Measurements from ENCODE around the gene CDC42BPG.

Gene CDC42BPG

GRCh38 chr11:64864473-64865285, 20.2 kb upstream of the CDC42BPG start:
- DNase-seq (ENCODE audit: low spot score), result no peak

- no peak for DNase-seq (ENCODE audit: low spot score)
These were observed 19.7 kb upstream of the CDC42BPG start for GRCh38 chr11:64864135-64864472.

DNA sequence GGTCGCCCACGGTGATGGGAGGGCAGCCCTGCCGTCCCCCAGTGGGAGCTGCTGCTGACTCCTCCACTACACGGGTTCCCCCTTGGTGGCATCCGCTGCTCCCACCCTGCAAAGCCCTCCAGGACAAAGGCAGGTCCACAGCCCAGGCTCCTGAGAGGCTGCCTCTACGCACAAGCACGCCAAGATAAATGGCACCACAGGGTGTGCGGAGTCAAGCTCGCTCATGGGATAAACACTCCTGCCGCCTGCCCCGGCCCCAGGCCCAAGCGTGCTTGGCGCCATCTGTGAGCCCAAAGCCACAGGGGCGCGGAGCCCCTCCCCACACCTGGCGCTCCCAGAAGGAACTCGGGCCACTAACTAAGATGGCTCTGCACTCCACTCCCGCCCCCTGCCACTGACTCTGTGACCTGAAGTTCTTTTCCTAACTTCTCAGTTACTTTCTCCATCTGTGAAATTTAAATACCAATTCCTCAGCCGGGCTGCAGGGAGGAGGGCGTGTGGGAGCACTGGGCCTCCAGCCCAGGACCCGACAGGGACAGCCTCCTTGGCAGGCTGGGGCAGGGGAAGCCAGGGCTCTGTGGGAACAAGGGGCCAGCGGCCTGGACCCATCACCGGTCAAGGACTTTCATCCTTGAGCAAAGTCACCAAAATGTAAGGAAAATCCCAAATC, 19.1 kb upstream of the CDC42BPG start:
- no peak for DNase-seq (ENCODE audit: low spot score)

GRCh38 chr11:64862987-64863390, 18.5 kb upstream of the CDC42BPG start:
- DNase-seq (ENCODE audit: low spot score), result no peak

GRCh38 chr11:64861227-64861975, 16.9 kb upstream of the CDC42BPG start:
- DNase-seq (ENCODE audit: low spot score), result no peak

- no peak for DNase-seq (ENCODE audit: low spot score)
These were observed 15.3 kb upstream of the CDC42BPG start for GRCh38 chr11:64859542-64860414.

GRCh38 chr11:64858467-64859263, 14.2 kb upstream of the CDC42BPG start:
- DNase-seq (ENCODE audit: low spot score), result no peak

DNA sequence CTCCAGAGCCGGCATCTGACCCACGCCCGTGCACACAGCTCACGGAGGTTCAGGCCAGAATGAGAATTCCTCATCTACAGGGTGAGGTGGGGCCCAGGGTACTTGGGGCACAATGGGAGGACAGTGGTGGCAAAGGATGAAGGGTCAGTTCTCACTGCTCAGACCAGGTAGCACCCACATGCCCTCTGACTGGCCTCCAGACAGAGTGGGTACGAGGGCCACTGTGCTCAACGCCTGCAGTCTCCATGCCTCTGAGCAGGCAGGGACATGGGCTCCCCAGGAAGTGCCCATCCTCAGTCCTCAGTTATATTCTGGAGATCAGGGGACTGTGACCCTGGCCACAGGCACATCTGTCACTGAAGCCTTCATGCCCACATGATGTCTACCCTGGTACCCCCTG, 13.0 kb upstream of the CDC42BPG start:
- DNase-seq (ENCODE audit: low spot score), result no peak

DNA sequence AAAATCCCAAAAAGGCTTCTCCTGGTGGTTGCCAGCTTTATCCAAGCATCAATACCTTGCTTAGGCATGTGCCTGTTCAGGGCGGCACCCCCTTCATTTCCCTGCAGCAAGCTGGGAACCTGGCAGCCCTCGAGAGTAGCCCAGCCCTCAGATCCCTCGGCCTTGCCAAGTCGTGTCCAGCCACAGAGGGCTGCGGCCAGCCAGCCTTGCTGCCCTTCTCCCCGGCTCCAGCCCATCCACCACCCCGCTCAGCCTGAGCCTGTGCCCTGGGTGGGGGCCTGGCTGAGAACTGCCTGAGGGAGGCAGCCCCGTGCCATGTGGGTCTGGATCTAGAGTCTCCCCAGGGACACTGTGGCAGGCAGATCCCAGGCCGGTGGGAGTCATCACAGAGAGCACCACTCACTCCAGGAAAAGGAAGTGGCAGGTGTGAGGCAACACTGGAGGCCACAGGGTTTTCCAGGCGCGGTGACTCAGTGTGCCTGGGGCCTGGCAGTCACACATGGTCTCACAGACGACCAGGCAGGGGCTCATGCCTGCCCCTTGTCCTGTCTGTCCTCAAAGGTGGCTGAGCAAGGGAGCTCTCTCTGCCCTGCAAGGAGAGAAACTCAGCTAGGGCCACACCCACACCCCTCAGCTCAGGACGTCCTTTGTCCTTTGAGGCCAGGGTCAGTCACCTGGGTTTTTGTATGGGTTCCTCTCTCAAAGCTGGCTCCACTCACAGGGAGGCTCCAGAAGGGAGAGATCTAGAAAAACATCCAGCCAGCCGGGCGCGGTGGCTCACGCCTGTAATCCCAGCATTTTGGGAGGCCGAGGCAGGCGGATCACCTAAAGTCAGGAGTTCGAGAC, 12.2 kb upstream of the CDC42BPG start:
- no peak for DNase-seq (ENCODE audit: low spot score)

GRCh38 chr11:64855596-64856304, 11.3 kb upstream of the CDC42BPG start:
- no peak for DNase-seq (ENCODE audit: low spot score)

DNA sequence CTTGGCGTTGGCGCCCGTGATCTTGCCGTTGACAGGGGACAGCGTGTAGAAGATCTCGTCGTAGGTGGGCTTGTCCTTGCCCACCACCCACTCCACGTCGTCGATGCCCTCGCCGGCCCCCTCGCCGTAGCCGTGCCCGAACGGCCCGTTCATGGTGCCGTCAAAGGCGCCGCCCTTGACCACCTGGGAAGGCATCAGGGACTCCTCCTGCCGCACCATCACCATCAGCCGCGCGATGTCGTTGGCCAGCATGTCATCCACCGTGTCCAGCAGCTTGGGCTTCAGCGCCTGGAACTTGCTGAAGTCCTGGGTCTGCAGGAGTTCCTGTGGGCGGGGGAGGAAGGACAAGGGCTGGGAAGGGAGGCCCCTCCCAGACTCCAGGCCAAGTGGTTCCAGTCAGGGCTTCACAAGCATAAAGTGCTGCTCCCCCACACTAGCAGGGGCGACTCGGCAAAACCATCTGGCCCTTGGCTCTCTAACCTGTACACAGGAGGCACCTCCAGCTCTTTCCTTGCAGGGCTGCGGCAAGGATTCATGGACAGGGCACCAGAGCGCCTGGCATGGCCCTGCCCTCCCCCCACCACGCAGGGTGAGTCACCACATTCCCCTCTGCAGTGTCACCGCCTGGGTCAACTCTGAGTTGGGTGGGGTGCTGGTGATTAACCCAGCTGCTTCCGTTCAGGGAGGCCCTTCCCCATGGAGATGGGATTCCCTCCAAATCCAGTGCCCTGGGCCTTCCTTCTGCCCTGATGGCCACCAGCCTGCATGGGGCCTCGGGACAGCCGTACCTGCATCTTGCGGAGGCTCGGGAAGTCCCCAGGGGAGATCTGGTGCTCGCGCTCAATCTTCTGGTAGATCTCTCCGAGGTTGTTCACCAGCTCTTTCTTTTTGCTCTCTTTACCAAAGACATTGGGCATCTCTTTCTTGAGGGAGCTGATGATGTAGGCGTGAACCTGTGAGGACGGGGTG, 10.4 kb upstream of the CDC42BPG start:
- DNase-seq (ENCODE audit: low spot score), result no peak

DNA sequence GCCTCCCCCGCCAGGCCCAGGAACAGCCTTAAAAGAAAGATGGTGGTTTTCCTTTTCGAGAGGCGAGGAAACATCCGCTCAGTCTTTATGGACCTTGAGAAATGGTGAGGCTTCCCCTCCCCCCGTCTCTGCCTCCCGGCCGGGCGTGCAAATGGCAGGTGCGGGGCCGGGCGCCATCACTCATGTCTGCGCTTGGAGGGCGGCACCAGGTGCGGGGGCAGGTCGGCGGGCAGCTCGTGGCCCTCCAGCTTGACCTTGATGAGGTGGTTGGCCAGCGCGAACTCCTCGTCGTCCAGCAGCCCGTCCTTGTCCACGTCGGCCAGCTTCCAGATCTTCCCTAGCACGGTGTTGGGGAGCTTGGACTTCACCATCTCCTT, 9.7 kb upstream of the CDC42BPG start:
- DNase-seq (ENCODE audit: low spot score), result no peak

GRCh38 chr11:64853709-64854108, 9.3 kb upstream of the CDC42BPG start:
- DNase-seq (ENCODE audit: low spot score), result no peak

DNA sequence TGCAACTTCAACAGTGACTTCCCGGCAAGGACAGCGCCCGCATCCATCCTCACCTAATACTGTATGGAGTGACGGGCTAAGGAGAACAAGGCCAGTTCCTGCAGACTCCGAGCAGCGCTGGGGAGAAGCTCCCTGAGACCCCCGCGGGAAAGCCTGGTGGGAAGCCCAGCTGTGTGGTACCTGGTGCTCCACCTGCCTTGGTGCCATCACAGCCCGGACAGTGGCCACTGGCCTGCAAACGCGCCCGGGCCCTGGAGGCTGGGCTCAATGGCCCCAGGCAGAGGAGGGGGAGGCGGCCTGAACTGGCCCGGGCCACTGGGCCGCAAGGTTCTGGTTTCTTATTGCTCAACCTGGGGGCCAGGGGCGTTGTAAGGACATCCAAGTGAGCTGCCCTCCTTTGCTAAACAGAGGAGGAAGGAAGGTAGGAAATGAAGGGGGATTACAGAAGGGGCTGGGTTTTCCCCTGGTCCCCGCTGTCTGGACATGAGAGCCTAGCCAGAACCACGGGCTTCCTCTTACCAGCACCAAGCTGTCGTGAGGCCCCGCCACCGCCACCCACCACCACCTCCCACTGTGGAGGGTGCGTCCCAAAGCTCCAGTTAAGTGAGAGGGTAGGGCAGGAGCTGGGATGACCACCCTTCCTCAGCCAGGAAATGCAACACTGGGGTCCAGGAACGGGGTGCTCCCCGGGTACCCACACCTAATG, 8.5 kb upstream of the CDC42BPG start:
- DNase-seq (ENCODE audit: low spot score), result no peak

GRCh38 chr11:64851831-64852351, 7.4 kb upstream of the CDC42BPG start:
- no peak for DNase-seq (ENCODE audit: low spot score)

DNA sequence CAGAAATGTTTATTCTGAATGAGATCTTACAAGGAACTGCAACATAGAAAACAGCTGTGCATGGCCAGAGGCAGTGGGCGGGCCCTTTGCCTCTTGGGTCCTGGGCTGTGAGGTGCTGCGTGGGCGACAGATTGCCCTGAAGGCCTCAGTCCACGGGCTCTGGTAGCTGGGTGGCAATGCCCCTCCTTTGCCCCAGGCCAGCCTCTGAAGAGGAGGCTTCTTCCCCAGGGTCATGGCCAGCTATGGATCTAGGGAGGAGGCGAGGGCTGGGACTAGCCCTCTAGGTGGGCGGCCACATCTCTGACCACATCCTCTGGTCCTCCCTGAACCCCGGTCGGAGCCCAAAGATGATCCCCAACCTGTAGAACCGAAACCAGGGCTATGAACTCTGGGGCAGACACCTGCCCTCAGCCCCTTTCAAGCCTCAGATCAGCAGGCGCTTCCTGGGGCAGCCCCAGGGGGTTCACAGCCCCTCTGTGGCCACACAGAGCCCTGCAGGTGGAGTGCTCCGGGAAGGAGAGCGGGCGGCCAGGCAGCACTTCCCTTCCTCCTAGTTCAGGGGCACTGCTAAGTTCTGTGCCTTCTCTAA, 6.6 kb upstream of the CDC42BPG start:
- no peak for DNase-seq (ENCODE audit: low spot score)
